ENCODE results near the gene CLRN3.

- TF ChIP-seq CTCF (conservative IDR thresholded peaks at IDR 0.05; ENCODE audit: low read length) (no peak), EZH2phosphoT487 (IDR thresholded peaks at IDR 0.05; ENCODE audit: borderline replicate concordance) (no peak)
Measured at GRCh38 chr10:127875916-127876315, 16.8 kb downstream of the CLRN3 start.

Data from Loucy (cell line).